ENCODE measurements around the gene CLIC2. TPM values are rescaled to one million over a fixed set of nuclear protein-coding genes. Genes with fewer than 3 reads are reported as not detected.

Gene CLIC2
- total RNA-seq, 1 experiment from 2014 or later = 0.59 TPM

DNA sequence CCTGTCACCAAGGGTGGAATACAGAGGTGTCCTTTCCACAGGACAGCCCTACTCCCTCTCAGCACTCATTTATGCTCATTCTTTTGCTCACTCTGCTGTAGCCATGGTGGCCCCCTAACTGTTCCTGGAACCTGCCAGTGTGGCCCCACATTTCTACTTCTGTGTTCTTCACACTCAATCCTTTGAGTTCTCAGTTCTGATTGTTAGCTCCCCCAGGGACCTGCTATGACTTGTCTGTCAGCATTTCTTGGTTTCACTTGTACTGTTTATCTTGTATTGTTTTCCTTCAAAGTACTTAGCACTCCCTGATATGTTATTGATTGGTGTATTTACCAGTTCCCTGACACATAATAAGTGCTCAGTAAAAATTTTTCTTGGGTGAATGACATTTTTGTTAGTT lies 103.3 kb downstream of the CLIC2 start:
- no peaks in the 10 kb centered on the region; the same call in 1 of the 2 replicates for H3K36me3 ChIP-seq (replicated peaks; ENCODE audit: control insufficient read depth, insufficient read depth, low read length)
- H3K27me3 ChIP-seq (ENCODE audit: control insufficient read depth, insufficient read depth, low read length) = no peaks in the 10 kb centered on the region
- no peak overlapping the region for H3K4me3 ChIP-seq (ENCODE audit: insufficient read depth, low read depth, low read length)
- DNase-seq = no peak

Other genes starting within 250 kb of the CLIC2 start
- 73.6 and 89.6 TPM in 2 replicates for gene VBP1, start 118.2 kb downstream of the CLIC2 start, total RNA-seq (2014; rRNA removed; shearing (Covaris generic))
- 3.6 and 4.4 TPM in 2 replicates for gene RAB39B, start 70.1 kb downstream of the CLIC2 start, total RNA-seq (2014; rRNA removed; shearing (Covaris generic))
- gene F8A2, start 47.5 kb upstream of the CLIC2 start, total RNA-seq (2014; rRNA removed; shearing (Covaris generic)) = not detected in 2 replicates
- gene F8A3, start 124.0 kb upstream of the CLIC2 start, total RNA-seq (2014; rRNA removed; shearing (Covaris generic)) = 0.10 TPM in 1 of 2 replicates, not detected in the other